Dedifferentiated amniotic fluid mesenchymal stem cell (primary cell): ENCODE results near the gene TTC17.

ENCODE experiments used
- DNase-seq: peaks from one replicate; pipeline ENCODE4 v3.0.0-alpha.2; 2016; ENCODE audit errors: extremely low spot score

TTC17 gene

GRCh38 chr11:43541993-43542392 lies 183.3 kb downstream of the TTC17 start:
- no peak for DNase-seq

GRCh38 chr11:43542750-43543712 lies 184.3 kb downstream of the TTC17 start:
- DNase-seq, result no peak
